Astrocyte of the spinal cord (primary cell): ENCODE results near the gene PHF23.
A peak's percentile ranks its signal among the peaks of the same experiment; 100 is the strongest.

ENCODE experiments used
- DNase-seq: peaks from one replicate; pipeline ENCODE4 v3.0.0; 2011; ENCODE audit warnings: low read depth, low spot score
- H3K4me3 ChIP-seq: 2 replicates; pipeline ENCODE4 v1.5.1; 2011; ENCODE audit warnings: low read depth, mild to moderate bottlenecking, low read length, moderate library complexity
- in situ Hi-C: cut with HindIII; loops from 2 replicates; pipeline ENCODE4 v1.10.0; 2017; ENCODE audit warnings: low sequenced_read_pairs
- TF ChIP-seq, protein P1 (sequence below): IDR thresholded peaks from 2 replicates; pipeline ENCODE4 v1.5.1; 2012; ENCODE audit warnings: low read depth, mild to moderate bottlenecking, low read length, inconsistent platforms

PHF23 gene

DNA sequence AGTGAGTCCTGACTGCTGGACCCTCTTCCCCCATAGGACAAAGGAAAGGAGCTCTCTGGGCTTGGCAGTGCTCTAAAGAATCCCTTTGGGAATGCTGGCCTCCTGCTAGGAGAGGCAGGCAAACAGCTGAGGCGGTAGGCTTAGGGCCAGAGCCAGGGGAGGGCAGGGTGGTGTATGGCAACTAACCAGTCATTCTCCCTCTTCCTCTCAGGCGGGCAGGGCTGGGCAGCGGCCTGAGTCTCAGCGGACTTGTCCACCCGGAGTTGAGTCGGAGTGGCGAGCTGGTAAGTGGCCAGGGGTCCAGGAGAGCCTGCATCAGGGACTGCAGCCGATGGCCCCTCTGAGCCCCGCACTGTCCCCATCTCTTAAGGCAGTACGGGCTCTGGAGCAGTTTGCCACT, 15.1 kb downstream of the PHF23 start:
- H3K4me3 ChIP-seq, result no peak overlapping the region
- in situ Hi-C loops, result no loop called here
- no peak for DNase-seq
- TF ChIP-seq, protein P1, sequence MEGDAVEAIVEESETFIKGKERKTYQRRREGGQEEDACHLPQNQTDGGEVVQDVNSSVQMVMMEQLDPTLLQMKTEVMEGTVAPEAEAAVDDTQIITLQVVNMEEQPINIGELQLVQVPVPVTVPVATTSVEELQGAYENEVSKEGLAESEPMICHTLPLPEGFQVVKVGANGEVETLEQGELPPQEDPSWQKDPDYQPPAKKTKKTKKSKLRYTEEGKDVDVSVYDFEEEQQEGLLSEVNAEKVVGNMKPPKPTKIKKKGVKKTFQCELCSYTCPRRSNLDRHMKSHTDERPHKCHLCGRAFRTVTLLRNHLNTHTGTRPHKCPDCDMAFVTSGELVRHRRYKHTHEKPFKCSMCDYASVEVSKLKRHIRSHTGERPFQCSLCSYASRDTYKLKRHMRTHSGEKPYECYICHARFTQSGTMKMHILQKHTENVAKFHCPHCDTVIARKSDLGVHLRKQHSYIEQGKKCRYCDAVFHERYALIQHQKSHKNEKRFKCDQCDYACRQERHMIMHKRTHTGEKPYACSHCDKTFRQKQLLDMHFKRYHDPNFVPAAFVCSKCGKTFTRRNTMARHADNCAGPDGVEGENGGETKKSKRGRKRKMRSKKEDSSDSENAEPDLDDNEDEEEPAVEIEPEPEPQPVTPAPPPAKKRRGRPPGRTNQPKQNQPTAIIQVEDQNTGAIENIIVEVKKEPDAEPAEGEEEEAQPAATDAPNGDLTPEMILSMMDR, result no peak

DNA sequence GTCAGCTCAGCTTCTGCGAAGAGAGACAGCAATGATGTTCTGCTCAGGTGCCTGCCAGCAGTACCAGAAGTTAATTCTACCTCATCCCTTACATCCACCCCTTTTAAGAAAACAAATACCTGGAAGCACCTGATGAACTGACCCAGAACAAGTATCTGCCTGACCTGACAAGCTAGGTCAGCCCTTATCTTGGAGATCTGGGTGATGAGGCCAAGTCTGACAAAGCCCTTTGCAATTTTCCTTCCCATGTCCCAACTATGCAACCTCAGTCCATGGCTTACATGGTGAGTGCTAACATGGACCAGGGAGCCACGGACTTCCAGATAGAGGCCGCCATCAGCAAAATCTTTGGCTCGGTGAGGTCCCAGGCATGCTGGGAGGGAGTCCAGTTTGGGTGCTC, 15.9 kb downstream of the PHF23 start:
- no peak for DNase-seq
- TF ChIP-seq, protein P1, result no peak
- in situ Hi-C loops, result no loop called here
- H3K4me3 ChIP-seq, result no peak overlapping the region

DNA sequence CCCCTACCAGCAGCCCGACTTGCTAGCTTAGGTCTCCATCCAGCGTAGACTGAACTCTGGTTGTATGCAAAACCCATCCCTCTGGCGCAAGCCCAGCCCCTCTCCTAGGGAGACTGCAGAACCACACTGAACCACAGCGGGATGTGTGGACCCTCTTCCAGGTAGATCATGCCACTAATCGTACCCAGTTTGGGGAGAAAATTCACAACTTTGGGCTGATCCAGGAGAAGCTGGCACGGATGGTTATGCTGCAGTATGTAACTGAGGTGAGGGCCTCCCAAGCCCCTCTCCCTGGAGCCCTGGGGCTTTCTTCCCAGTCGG, 16.3 kb downstream of the PHF23 start:
- no peak for DNase-seq
- in situ Hi-C loops, result no loop called here
- H3K4me3 ChIP-seq, result no peak overlapping the region
- TF ChIP-seq, protein P1, result no peak

DNA sequence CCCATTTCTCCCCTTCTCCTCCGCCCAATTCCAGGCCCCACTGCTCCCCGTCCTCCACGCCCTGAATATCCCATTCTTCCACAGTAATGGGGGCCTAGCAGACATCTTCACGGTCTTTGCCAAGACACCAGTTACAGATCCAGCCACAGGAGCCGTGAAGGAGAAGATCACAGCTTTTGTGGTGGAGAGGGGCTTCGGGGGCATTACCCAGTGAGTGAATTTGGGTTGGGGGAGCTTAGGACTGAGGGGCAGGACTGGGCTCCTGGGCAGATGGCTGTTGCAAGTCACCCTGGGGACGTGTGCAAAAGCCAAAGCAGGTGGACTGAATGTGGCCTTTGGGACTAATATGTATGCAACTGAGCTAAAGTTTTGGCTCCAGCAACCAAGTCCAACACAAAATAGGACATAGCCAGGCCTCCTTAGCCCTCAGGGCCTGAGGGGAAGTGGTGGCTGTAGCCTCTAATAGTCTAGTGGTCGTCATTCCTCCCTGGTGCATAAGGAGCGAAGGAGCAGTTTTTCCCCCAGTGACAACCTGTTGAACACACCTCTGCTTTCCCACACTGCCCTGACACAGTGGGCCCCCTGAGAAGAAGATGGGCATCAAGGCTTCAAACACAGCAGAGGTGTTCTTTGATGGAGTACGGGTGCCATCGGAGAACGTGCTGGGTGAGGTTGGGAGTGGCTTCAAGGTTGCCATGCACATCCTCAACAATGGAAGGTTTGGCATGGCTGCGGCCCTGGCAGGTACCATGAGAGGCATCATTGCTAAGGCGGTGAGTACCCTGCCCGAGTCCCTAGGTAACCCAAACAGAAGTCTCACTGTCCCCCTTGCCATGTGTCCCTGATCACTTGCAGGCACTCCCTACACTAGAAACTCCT, 16.9 kb downstream of the PHF23 start:
- in situ Hi-C loops, result no loop called here
- TF ChIP-seq, protein P1, result no peak
- DNase-seq, result no peak
- no peak overlapping the region for H3K4me3 ChIP-seq

DNA sequence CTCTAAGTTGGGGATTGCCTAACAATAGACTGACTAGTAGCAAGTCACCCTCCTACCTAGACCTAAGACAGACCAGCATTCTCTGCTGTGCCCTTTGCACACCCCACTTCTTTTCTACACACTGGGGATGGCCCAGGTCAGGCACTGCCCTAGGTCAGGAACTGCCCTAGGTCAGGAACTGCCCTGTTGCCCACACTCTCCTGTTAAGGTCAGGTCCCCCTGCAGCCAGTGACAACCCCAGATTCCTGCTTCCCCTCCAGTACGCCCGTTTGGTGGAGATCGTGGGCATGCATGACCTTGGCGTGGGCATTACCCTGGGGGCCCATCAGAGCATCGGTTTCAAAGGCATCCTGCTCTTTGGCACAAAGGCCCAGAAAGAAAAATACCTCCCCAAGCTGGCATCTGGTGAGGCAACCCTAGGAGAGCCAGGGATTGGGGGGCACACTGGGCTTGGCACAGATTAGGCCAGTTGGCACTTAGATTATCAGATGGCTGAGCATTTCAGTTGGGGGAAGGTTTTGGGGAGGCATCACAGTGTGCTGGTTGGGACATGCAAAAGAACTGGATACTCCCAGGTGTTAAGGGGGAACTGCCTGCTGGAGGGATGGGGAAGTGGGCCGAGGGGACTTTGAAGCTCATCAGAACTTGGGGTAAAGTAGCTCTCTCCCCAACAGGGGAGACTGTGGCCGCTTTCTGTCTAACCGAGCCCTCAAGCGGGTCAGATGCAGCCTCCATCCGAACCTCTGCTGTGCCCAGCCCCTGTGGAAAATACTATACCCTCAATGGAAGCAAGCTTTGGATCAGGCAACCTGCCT, 17.8 kb downstream of the PHF23 start:
- in situ Hi-C loops, result no loop called here
- TF ChIP-seq, protein P1, result no peak
- no peak overlapping the region for H3K4me3 ChIP-seq
- no peak for DNase-seq

DNA sequence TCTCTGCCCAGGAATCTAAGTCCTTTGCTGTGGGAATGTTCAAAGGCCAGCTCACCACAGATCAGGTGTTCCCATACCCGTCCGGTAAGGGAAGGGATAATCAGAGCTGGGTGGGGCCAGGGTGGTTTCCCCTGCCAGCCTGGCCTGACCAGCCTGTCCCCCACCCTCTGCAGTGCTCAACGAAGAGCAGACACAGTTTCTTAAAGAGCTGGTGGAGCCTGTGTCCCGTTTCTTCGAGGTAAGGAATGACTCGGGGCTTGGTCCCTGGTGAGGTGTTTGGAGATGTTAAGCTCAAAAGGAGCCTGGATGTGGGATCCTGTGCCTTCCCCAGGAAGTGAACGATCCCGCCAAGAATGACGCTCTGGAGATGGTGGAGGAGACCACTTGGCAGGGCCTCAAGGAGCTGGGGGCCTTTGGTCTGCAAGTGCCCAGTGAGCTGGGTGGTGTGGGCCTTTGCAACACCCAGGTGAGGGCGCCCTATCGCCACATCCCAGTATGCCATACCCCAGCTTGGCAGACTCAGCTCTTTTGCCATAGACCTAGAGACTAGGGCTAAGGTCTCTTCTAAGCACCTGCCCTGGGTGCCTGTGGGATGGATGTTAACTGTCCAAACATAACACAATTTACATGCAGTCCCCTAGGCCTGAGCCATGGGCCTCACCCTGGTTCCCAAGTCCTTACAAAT, 18.5 kb downstream of the PHF23 start:
- in situ Hi-C loops, result no loop called here
- peak; percentile 68 for DNase-seq
- H3K4me3 ChIP-seq, result peak overlapping the region; percentile 80
- TF ChIP-seq, protein P1, result peak; percentile 57
